ENCODE results near the gene KLHL42. TPM values are rescaled to one million over a fixed set of nuclear protein-coding genes. Genes with fewer than 3 reads are reported as not detected.
"Not testable (repeated sequence)": the region's sequence is repeated elsewhere in the genome, so short reads cannot be mapped to it uniquely, and the experiment has no call there.

KLHL42 gene
- total RNA-seq, 1 experiment from 2014 or later: 20.7 TPM

GRCh38 chr12:27845187-27845586, 65.2 kb downstream of the KLHL42 start (continued):
- TF ChIP-seq E2F1 (CRISPR knock-in tag; IDR thresholded peaks at IDR 0.05) (no peak), NR2C2 (CRISPR knock-in tag; IDR thresholded peaks at IDR 0.05) (no peak)

GRCh38 chr12:27845706-27846105, 65.7 kb downstream of the KLHL42 start:
- CTCF ChIA-PET; H3K4me3 Mint-ChIP-seq; ATAC-seq; H3K27me3 Mint-ChIP-seq (ENCODE audit: low read depth); DNase-seq (ENCODE audit: low spot score); H3K4me1 Mint-ChIP-seq; POLR2A ChIA-PET; H3K27ac Mint-ChIP-seq; H3K36me3 Mint-ChIP-seq: not testable (repeated sequence)
- H3K9me3 Mint-ChIP-seq: peaks cover 17% of the 10 kb centered on the region

- H3K27me3 Mint-ChIP-seq (ENCODE audit: low read depth); CTCF ChIA-PET; DNase-seq (ENCODE audit: low spot score); H3K27ac Mint-ChIP-seq; H3K4me1 Mint-ChIP-seq; H3K36me3 Mint-ChIP-seq; POLR2A ChIA-PET; ATAC-seq; H3K4me3 Mint-ChIP-seq: not testable (repeated sequence)
- peaks cover 17% of the 10 kb centered on the region for H3K9me3 Mint-ChIP-seq
These were observed 67.3 kb downstream of the KLHL42 start for GRCh38 chr12:27847293-27847692.

- Mint-ChIP-seq H3K27ac (no peak overlapping the region), H3K4me3 (no peak overlapping the region), H3K27me3 (ENCODE audit: low read depth) (no peaks in the 10 kb centered on the region), H3K4me1 (no peaks in the 10 kb centered on the region), H3K36me3 (peaks cover 8% of the 10 kb centered on the region; the same call in 1 of the 2 replicates), H3K9me3 (peaks cover 22% of the 10 kb centered on the region)
- ChIA-PET CTCF (no interaction called here), POLR2A (no interaction called here)
- DNase-seq (ENCODE audit: low spot score) (no peak), ATAC-seq (no peak)
- TF ChIP-seq JUN (CRISPR knock-in tag; IDR thresholded peaks at IDR 0.05) (no peak), CBFB (CRISPR knock-in tag; IDR thresholded peaks at IDR 0.05; ENCODE audit: low read depth) (no peak), ZNF512 (CRISPR knock-in tag; IDR thresholded peaks at IDR 0.05; ENCODE audit: borderline replicate concordance) (no peak), ATF2 (CRISPR knock-in tag; IDR thresholded peaks at IDR 0.05; ENCODE audit: borderline replicate concordance, low read depth) (no peak), GRHL2 (CRISPR knock-in tag; IDR thresholded peaks at IDR 0.05; ENCODE audit: insufficient replicate concordance, severe bottlenecking) (no peak), ETV6 (CRISPR knock-in tag; IDR thresholded peaks at IDR 0.05) (no peak), USF2 (CRISPR knock-in tag; IDR thresholded peaks at IDR 0.05) (no peak), FOXP4 (CRISPR knock-in tag; IDR thresholded peaks at IDR 0.05) (no peak), STAT6 (CRISPR knock-in tag; conservative IDR thresholded peaks at IDR 0.05; ENCODE audit: low read depth) (no peak)
These were observed 71.3 kb downstream of the KLHL42 start for GRCh38 chr12:27851311-27851710.
